Keratinocyte (primary cell): Measurements from ENCODE around the gene SUPT5H. TPM values are rescaled to one million over a fixed set of nuclear protein-coding genes. Genes with fewer than 3 reads are reported as not detected.

Experiments
- DNase-seq: peaks from one replicate; pipeline ENCODE4 v3.0.0-alpha.2; 2011; ENCODE audit warnings: low read depth, missing footprints, low spot score
- FAIRE-seq: peaks from 2 replicates; lab custom pipeline; 2011; peaks lifted over from hg19 to GRCh38; lab: Jason Lieb, UNC
- H2AFZ ChIP-seq: 2 replicates; pipeline ENCODE4 v1.6.0; 2012; ENCODE audit warnings: low read length, control low read depth, inconsistent platforms; ENCODE audit not compliant: control insufficient read depth
- H3K27ac ChIP-seq: 2 replicates; pipeline ENCODE4 v1.5.1; 2011; ENCODE audit warnings: low read length; ENCODE audit not compliant: control insufficient read depth, insufficient read depth
- H3K27me3 ChIP-seq: 3 replicates; pipeline ENCODE4 v1.6.0; 2011; ENCODE audit warnings: low read length; ENCODE audit not compliant: control insufficient read depth, insufficient read depth; ENCODE audit errors: extremely low read depth
- H3K36me3 ChIP-seq, 2 experiments: 2 replicates in 1 of 2; 3 replicates in 1 of 2; pipeline ENCODE4 v1.5.1; 2011; ENCODE audit warnings: low read length in 2 of 2, mild to moderate bottlenecking in 1 of 2; ENCODE audit not compliant: control insufficient read depth in 2 of 2, insufficient read depth in 2 of 2; ENCODE audit errors: extremely low read depth in 1 of 2
- H3K4me1 ChIP-seq: 3 replicates; pipeline ENCODE4 v1.5.1; 2011; ENCODE audit warnings: low read length; ENCODE audit not compliant: control insufficient read depth, insufficient read depth; ENCODE audit errors: extremely low read depth
- H3K4me2 ChIP-seq: 3 replicates; pipeline ENCODE4 v1.6.0; 2011; ENCODE audit warnings: low read depth, low read length; ENCODE audit not compliant: control insufficient read depth, insufficient read depth; ENCODE audit errors: extremely low read depth
- H3K4me3 ChIP-seq, 3 experiments: fragments of 200-600 bp in 1 of 3; sonication (generic) in 1 of 3; 2 replicates in 2 of 3; 3 replicates in 1 of 3; pipeline ENCODE4 v1.5.1; 2011 to 2016; ENCODE audit warnings: low read length in 3 of 3, mild to moderate bottlenecking in 3 of 3, control low read depth in 2 of 3, inconsistent platforms in 1 of 3, low read depth in 1 of 3, mixed read lengths in 1 of 3, mixed run types in 1 of 3, moderate library complexity in 1 of 3; ENCODE audit not compliant: control insufficient read depth in 2 of 3, insufficient read depth in 2 of 3; ENCODE audit errors: extremely low read depth in 1 of 3
- H3K79me2 ChIP-seq: 2 replicates; pipeline ENCODE4 v1.6.0; 2012; ENCODE audit warnings: low read length; ENCODE audit not compliant: control insufficient read depth, insufficient read depth
- H3K9ac ChIP-seq: 3 replicates; pipeline ENCODE4 v1.6.0; 2011; ENCODE audit warnings: low read length; ENCODE audit not compliant: control insufficient read depth, insufficient read depth; ENCODE audit errors: extremely low read depth
- H3K9me1 ChIP-seq: 3 replicates; pipeline ENCODE4 v1.6.0; 2011; ENCODE audit warnings: low read length; ENCODE audit not compliant: control insufficient read depth, insufficient read depth; ENCODE audit errors: extremely low read depth
- H3K9me3 ChIP-seq: 2 replicates; pipeline ENCODE4 v1.5.1; 2012; ENCODE audit warnings: low read depth, low read length; ENCODE audit not compliant: control insufficient read depth
- H4K20me1 ChIP-seq: 3 replicates; pipeline ENCODE4 v1.6.0; 2011; ENCODE audit warnings: low read length; ENCODE audit not compliant: control insufficient read depth, insufficient read depth; ENCODE audit errors: extremely low read depth
- CTCF ChIP-seq, 3 experiments: IDR thresholded peaks in 1 of 3; conservative IDR thresholded peaks in 1 of 3; optimal IDR thresholded peaks in 1 of 3; 2 replicates in 2 of 3; 3 replicates in 1 of 3; pipeline versions ENCODE3 to v1.5.1; 2011; ENCODE audit warnings: low read length in 3 of 3, mild to moderate bottlenecking in 3 of 3, moderate library complexity in 2 of 3, control low read depth in 1 of 3, inconsistent platforms in 1 of 3; ENCODE audit not compliant: insufficient read depth in 2 of 3; ENCODE audit errors: extremely low read depth in 1 of 3
- EZH2 ChIP-seq: IDR thresholded peaks from one replicate; pipeline ENCODE4 v1.6.1; 2012; ENCODE audit warnings: inconsistent platforms, mild to moderate bottlenecking, low read length, moderate library complexity
- dilution Hi-C: fragments of 300-500 bp; cut with MboI; formaldehyde crosslinking; loops from one replicate; pipeline ENCODE4 v1.7.0; 2020; ENCODE audit warnings: low sequenced_read_pairs; ENCODE audit not compliant: extremely low pct_ligation_motif_present
- polyA plus RNA-seq, 5 experiments: library from polyadenylated mRNA; depleted of rRNA in 3 of 5; stranded (reverse) in 3 of 5; stranded (forward) in 1 of 5; unstranded in 1 of 5; fragments of >200 nt; gene quantifications; 1 replicate in 1 of 5; 2 replicates in 3 of 5; 3 replicates in 1 of 5; pipeline versions ENCODE4 v1.2.1 to v1.2.3, GENCODE V29; 2011 to 2012; ENCODE audit warnings: missing spikeins in 2 of 5, low read depth in 1 of 5, low replicate concordance in 1 of 5

The SUPT5H gene
- polyA plus RNA-seq, 1 donor (not counting 4 experiments of a cell fraction or from before 2014, with no cell fraction given): 63.2 TPM

- peaks cover 3% of the 10 kb centered on the region for H4K20me1 ChIP-seq
- H3K4me2 ChIP-seq: peak overlapping the region; percentile 99
- H3K9me3 ChIP-seq: no peaks in the 10 kb centered on the region
- DNase-seq: no peak
- H3K27ac ChIP-seq: peak overlapping the region; percentile 94
- H3K4me1 ChIP-seq: peaks cover 16% of the 10 kb centered on the region
- peaks cover 20 to 31% of the 10 kb centered on the region in 2 experiments for H3K36me3 ChIP-seq
- no peak for TF ChIP-seq EZH2
- TF ChIP-seq CTCF (optimal IDR thresholded peaks at IDR 0.05 in 1 of 3, IDR thresholded peaks at IDR 0.05 in 1 of 3, conservative IDR thresholded peaks at IDR 0.05 in 1 of 3; ENCODE audit: extremely low read depth in 1 of 3, insufficient read depth in 2 of 3, low read length in 3 of 3): no peak
- peak overlapping the region; percentile 99 for H3K9ac ChIP-seq
- H3K9me1 ChIP-seq: no peaks in the 10 kb centered on the region
- no peak for FAIRE-seq
- H3K4me3 ChIP-seq: peak overlapping the region; percentile 81 to 89 (median 83)
- dilution Hi-C loops: no loop called here
- no peaks in the 10 kb centered on the region for H3K27me3 ChIP-seq
- H2AFZ ChIP-seq: no peak overlapping the region
- peaks cover 32% of the 10 kb centered on the region for H3K79me2 ChIP-seq
Measured at GRCh38 chr19:39481676-39482075, 36.3 kb downstream of the SUPT5H start.

- Histone ChIP-seq H3K9me1 (no peaks in the 10 kb centered on the region), H3K79me2 (peaks cover 33% of the 10 kb centered on the region), H2AFZ (no peak overlapping the region), H3K27ac (no peak overlapping the region), H3K27me3 (no peaks in the 10 kb centered on the region), H3K9ac (no peak overlapping the region), H4K20me1 (peaks cover 3% of the 10 kb centered on the region), H3K4me1 (peaks cover 16% of the 10 kb centered on the region), H3K9me3 (no peaks in the 10 kb centered on the region), H3K4me2 (no peak overlapping the region), H3K36me3 (peaks cover 24 to 35% of the 10 kb centered on the region in 2 experiments), H3K4me3 (no peak overlapping the region)
- FAIRE-seq (no peak), DNase-seq (no peak)
- dilution Hi-C loops: no loop called here
- TF ChIP-seq EZH2: no peak
- TF ChIP-seq CTCF (optimal IDR thresholded peaks at IDR 0.05 in 1 of 3, IDR thresholded peaks at IDR 0.05 in 1 of 3, conservative IDR thresholded peaks at IDR 0.05 in 1 of 3; ENCODE audit: extremely low read depth in 1 of 3, insufficient read depth in 2 of 3, low read length in 3 of 3): no peak
Measured at GRCh38 chr19:39483141-39483540, 37.8 kb downstream of the SUPT5H start.
